Lower lobe of right lung (tissue), 2 donors: ENCODE results near the gene CFAP20. TPM values are rescaled to one million over a fixed set of nuclear protein-coding genes. Genes with fewer than 3 reads are reported as not detected.
A peak's percentile ranks its signal among the peaks of the same experiment; 100 is the strongest.

Experiments used
- ATAC-seq, 2 donors: fragments of 200-7000 bp; cut with Tn5 transposase; one replicate each; pipeline ENCODE4 v1.9.1; 2020 to 2022; ENCODE audit warnings: mild to moderate bottlenecking in 2 of 2, moderate library complexity in 2 of 2
- DNase-seq: peaks from one replicate; pipeline ENCODE4 v3.0.0-alpha.2; 2020
- H3K27ac ChIP-seq: fragments of 200-600 bp; one replicate; pipeline ENCODE4 v1.8.0; 2022
- H3K27me3 ChIP-seq: fragments of 200-600 bp; one replicate; pipeline ENCODE4 v1.8.0; 2022; ENCODE audit warnings: low read depth
- H3K36me3 ChIP-seq: fragments of 200-600 bp; one replicate; pipeline ENCODE4 v1.8.0; 2022; ENCODE audit warnings: mild to moderate bottlenecking
- H3K4me1 ChIP-seq: fragments of 200-600 bp; one replicate; pipeline ENCODE4 v1.8.0; 2022
- H3K4me3 ChIP-seq: fragments of 200-600 bp; one replicate; pipeline ENCODE4 v1.8.0; 2022; ENCODE audit warnings: mild to moderate bottlenecking
- H3K9me3 ChIP-seq: fragments of 200-600 bp; one replicate; pipeline ENCODE4 v1.8.0; 2022
- intact Hi-C: fragments of 100-400 bp; cut with DNase I; formaldehyde crosslinking; loops from one replicate; pipeline ENCODE4 v1.11.0; 2022
- total RNA-seq: library from RNA; stranded (reverse); fragmentation: NEBNext Ultra II Directional; extraction: Animal tissue kit (Norgen Biotek cat#: 25700); gene quantifications from one replicate; pipeline ENCODE4 v1.2.1, GENCODE V29; 2021
- TF ChIP-seq, protein P1 (sequence below): fragments of 200-600 bp; IDR thresholded peaks from one replicate; pipeline ENCODE4 v1.8.0; 2022; ENCODE audit warnings: antibody characterized with exemption, mild to moderate bottlenecking
- donor health status: DM: no; HTN: yes; CAD: no; lungs with severe emphysema.

Gene CFAP20
- total RNA-seq, 1 donor from 2014 or later: 21.7 TPM

DNA sequence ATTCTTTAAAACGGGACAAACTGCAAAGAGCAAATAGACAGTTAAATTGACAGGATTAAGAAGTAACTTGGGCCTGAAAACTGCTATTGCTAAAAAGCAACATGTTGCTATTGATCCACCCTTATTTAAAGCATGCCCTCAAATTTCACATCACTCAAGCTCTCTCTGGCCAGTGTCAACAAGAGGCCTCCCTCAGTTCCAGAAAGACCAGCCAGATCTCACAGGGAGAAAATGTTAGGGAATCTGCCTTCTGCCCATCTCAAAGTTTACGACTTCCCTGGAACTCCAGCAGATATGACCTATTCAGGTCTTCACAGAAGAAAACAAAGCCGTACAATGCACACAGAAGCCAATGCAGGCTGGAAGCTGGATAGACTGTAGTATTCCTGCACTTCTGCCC, 8.9 kb downstream of the CFAP20 start:
- Histone ChIP-seq H3K9me3 (no peaks in the 10 kb centered on the region), H3K27me3 (no peaks in the 10 kb centered on the region), H3K4me3 (no peak overlapping the region), H3K36me3 (peaks cover 19% of the 10 kb centered on the region), H3K4me1 (peaks cover 46% of the 10 kb centered on the region), H3K27ac (no peak overlapping the region)
- ATAC-seq (no peak), DNase-seq (no peak)
- TF ChIP-seq, protein P1, sequence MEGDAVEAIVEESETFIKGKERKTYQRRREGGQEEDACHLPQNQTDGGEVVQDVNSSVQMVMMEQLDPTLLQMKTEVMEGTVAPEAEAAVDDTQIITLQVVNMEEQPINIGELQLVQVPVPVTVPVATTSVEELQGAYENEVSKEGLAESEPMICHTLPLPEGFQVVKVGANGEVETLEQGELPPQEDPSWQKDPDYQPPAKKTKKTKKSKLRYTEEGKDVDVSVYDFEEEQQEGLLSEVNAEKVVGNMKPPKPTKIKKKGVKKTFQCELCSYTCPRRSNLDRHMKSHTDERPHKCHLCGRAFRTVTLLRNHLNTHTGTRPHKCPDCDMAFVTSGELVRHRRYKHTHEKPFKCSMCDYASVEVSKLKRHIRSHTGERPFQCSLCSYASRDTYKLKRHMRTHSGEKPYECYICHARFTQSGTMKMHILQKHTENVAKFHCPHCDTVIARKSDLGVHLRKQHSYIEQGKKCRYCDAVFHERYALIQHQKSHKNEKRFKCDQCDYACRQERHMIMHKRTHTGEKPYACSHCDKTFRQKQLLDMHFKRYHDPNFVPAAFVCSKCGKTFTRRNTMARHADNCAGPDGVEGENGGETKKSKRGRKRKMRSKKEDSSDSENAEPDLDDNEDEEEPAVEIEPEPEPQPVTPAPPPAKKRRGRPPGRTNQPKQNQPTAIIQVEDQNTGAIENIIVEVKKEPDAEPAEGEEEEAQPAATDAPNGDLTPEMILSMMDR: no peak
- intact Hi-C loops: loop anchor here (10.0 kb wide), 1 partner anchor 95 kb away; the partner anchor contains the start of gene MMP15

DNA sequence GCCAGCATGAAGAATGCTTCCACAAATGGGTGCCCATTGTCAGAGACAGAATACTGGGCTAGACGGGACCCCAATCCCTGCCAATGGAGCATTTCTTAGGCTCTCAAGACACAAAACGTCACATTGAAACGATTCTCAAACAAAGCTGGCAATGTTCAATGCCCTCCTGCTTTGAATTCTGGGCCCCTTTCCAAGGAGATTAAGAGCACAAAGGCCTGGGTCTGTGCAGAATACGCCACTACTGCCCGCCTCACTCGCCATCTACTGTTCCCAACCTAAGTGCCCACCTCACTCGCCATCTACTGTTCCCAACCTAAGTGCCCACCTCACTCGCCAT, 9.7 kb downstream of the CFAP20 start:
- H3K27me3 ChIP-seq: no peaks in the 10 kb centered on the region
- ATAC-seq (no peak), DNase-seq (no peak)
- peaks cover 42% of the 10 kb centered on the region for H3K4me1 ChIP-seq
- H3K27ac ChIP-seq: no peak overlapping the region
- intact Hi-C loops: no loop called here
- no peak overlapping the region for H3K4me3 ChIP-seq
- peaks cover 27% of the 10 kb centered on the region for H3K36me3 ChIP-seq
- H3K9me3 ChIP-seq: no peaks in the 10 kb centered on the region
- TF ChIP-seq, protein P1: no peak

DNA sequence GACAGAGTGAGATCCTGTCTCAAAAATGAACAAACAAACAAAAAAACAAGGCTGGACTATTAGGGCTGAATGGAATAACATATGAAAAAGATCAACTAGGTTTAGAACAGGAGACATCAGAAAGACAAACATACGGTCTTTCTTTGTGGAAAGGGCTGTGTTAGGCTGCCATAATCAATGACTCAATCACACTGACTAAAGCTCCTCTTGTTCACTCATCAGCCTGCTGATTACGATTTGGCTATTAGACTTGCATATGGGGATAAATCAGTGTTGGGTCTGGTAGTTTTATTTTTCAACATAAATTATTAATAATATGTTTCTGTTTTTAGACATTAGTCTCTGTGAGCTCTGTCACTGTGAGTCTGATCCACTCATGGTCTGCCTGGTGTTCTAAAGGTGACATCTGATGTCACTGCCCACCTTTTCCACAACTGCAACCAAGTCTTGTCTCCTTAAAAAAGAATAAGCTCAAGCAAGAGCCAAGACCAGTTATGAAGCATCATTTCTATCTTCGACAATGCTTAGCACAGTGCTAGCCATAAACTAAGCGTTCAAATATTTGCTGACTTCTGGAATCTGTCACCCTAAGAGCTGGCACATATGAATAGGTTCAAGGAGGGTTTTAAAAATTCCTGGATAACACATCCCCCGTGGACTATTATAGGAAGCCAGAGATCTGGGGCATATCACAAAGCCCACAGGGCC, 10.2 kb downstream of the CFAP20 start:
- TF ChIP-seq, protein P1: no peak
- no peak overlapping the region for H3K4me3 ChIP-seq
- DNase-seq (no peak), ATAC-seq (peak in 1 of 2 donors; percentile 23)
- intact Hi-C loops: no loop called here
- no peak overlapping the region for H3K27ac ChIP-seq
- no peaks in the 10 kb centered on the region for H3K9me3 ChIP-seq
- no peaks in the 10 kb centered on the region for H3K27me3 ChIP-seq
- peaks cover 32% of the 10 kb centered on the region for H3K36me3 ChIP-seq
- H3K4me1 ChIP-seq: peaks cover 36% of the 10 kb centered on the region

DNA sequence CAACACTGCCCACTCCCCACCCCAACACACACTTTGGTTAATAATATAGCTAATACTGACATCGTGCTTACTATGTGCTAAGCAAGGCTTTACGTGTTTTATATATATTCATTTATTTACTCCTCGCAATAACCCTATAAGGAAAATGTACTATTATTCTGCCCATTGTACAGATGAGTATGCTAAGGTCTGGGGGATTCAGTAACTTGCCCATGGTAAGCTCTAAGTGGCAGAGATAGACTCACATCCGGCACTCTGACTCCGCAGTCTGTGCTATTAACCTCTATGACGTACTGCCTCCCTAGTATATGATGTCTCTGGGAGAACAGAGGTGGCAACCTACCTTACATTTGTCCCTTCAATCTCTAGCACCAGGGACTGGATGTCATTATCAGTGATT, 12.7 kb downstream of the CFAP20 start:
- no peak for ATAC-seq
- Histone ChIP-seq H3K27me3 (no peaks in the 10 kb centered on the region), H3K9me3 (no peaks in the 10 kb centered on the region)

DNA sequence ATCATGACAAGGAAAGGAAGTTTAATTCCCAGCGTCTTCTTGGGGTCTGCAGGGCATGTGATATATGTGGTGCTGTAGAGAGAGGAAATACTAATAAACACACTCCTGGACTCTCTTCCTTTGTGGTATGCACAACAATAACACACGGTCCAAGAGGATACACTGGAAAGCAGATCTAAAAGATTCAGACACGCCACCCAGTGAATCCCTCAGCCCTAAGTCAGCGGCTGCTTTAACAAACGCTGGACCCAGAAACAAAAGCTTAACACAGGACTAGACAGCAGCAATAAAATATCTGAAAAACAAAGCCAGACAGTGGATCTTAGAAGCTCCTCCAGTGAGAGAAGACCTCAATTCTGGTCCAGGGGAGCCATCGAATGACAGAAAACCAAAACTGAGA, 13.1 kb downstream of the CFAP20 start:
- TF ChIP-seq, protein P1: no peak
- Histone ChIP-seq H3K4me3 (no peak overlapping the region), H3K27ac (peak overlapping the region; percentile 51), H3K9me3 (no peaks in the 10 kb centered on the region), H3K36me3 (peaks cover 52% of the 10 kb centered on the region), H3K4me1 (peaks cover 24% of the 10 kb centered on the region), H3K27me3 (no peaks in the 10 kb centered on the region)
- intact Hi-C loops: no loop called here
- DNase-seq (no peak), ATAC-seq (no peak)

More for the DNA sequence above, 12.7 kb downstream of the CFAP20 start:
- H3K4me3 ChIP-seq: no peak overlapping the region
- intact Hi-C loops: no loop called here
- peaks cover 29% of the 10 kb centered on the region for H3K4me1 ChIP-seq
- H3K36me3 ChIP-seq: peaks cover 52% of the 10 kb centered on the region
- H3K27ac ChIP-seq: no peak overlapping the region
- TF ChIP-seq, protein P1: no peak
- DNase-seq: no peak
